OCI-LY7 (cell line): ENCODE results near the gene SLC41A3. TPM values are rescaled to one million over a fixed set of nuclear protein-coding genes. Genes with fewer than 3 reads are reported as not detected.

Source experiments
- BruUV-seq: library from RNA; stranded (reverse); fragments of 400-500 nt; replicated peaks from 2 replicates; lab custom pipeline; 2021; lab: Mats Ljungman, UMichigan
- CTCF ChIA-PET: fragments of 300-600 bp; sonication (Branson Sonifier 250); formaldehyde crosslinking; loops from one replicate; lab custom pipeline; 2022; ENCODE audit warnings: antibody characterized with exemption; ENCODE audit not compliant: unreplicated experiment; lab: Charles Lee
- POLR2A ChIA-PET: fragments of 300-600 bp; sonication (Branson Sonifier 250); formaldehyde crosslinking; loops from one replicate; lab custom pipeline; 2022; ENCODE audit warnings: antibody characterized with exemption; lab: Charles Lee
- DNase-seq: peaks from one replicate; pipeline ENCODE4 v3.0.0-alpha.2; 2015; ENCODE audit warnings: low spot score
- H2AFZ ChIP-seq: fragments of 200-600 bp; sonication (generic), shearing (Covaris generic); 2 replicates; pipeline ENCODE4 v1.6.1; 2014; ENCODE audit warnings: mild to moderate bottlenecking, antibody characterized with exemption, low read length, moderate library complexity
- H3K27ac ChIP-seq: fragments of 200-600 bp; sonication (generic); 2 replicates; pipeline ENCODE4 v1.5.1; 2014; ENCODE audit warnings: mixed run types, low read depth, mild to moderate bottlenecking, moderate library complexity, low read length, inconsistent platforms; ENCODE audit not compliant: poor library complexity, severe bottlenecking
- H3K36me3 ChIP-seq: fragments of 200-600 bp; sonication (generic); 2 replicates; pipeline ENCODE4 v1.6.1; 2014; ENCODE audit warnings: mild to moderate bottlenecking, antibody characterized with exemption, low read length, moderate library complexity, mixed read lengths; ENCODE audit not compliant: insufficient read depth
- H3K4me1 ChIP-seq: fragments of 200-600 bp; sonication (generic); 2 replicates; pipeline ENCODE4 v1.5.1; 2014; ENCODE audit warnings: mild to moderate bottlenecking, low read length; ENCODE audit not compliant: insufficient read depth, poor library complexity, severe bottlenecking
- H3K4me2 ChIP-seq: fragments of 200-600 bp; sonication (generic); 2 replicates; pipeline ENCODE4 v1.6.1; 2014; ENCODE audit warnings: mild to moderate bottlenecking, low read length
- H3K4me3 ChIP-seq: fragments of 200-600 bp; sonication (generic); 2 replicates; pipeline ENCODE4 v1.5.1; 2014; ENCODE audit warnings: mild to moderate bottlenecking, low read depth, low read length; ENCODE audit not compliant: poor library complexity, severe bottlenecking
- H3K79me2 ChIP-seq: fragments of 200-600 bp; sonication (generic); 2 replicates; pipeline ENCODE4 v1.6.1; 2016; ENCODE audit warnings: low read depth, mild to moderate bottlenecking, low read length, moderate library complexity, mixed read lengths; ENCODE audit not compliant: insufficient read depth
- H3K9me2 ChIP-seq: fragments of 200-600 bp; sonication (generic); 2 replicates; pipeline ENCODE4 v1.6.1; 2016; ENCODE audit warnings: mild to moderate bottlenecking, low read length, mixed read lengths; ENCODE audit not compliant: insufficient read depth
- H3K9me3 ChIP-seq: fragments of 200-600 bp; sonication (generic); 2 replicates; pipeline ENCODE4 v1.6.1; 2014; ENCODE audit warnings: mild to moderate bottlenecking, mixed run types, low read length, mixed read lengths
- H4K20me1 ChIP-seq: fragments of 200-600 bp; sonication (generic); 2 replicates; pipeline ENCODE4 v1.6.1; 2014; ENCODE audit warnings: mild to moderate bottlenecking, antibody characterized with exemption, low read length, moderate library complexity, mixed read lengths; ENCODE audit not compliant: insufficient read depth
- EZH2phosphoT487 ChIP-seq: fragments of 200-600 bp; sonication (generic); IDR thresholded peaks from 2 replicates; pipeline ENCODE4 v1.6.1; 2018; ENCODE audit warnings: low read depth, borderline replicate concordance, mild to moderate bottlenecking, mixed run types, antibody characterized with exemption, low read length, moderate library complexity, mixed read lengths
- intact Hi-C: fragments of 100-400 bp; cut with micrococcal nuclease; formaldehyde crosslinking; loops from one replicate; pipeline ENCODE4 v1.10.0; 2022; ENCODE audit not compliant: unreplicated experiment
- total RNA-seq, 2 experiments: library from RNA; depleted of rRNA in 1 of 2; stranded (reverse); fragments of >200 nt in 1 of 2; shearing (Covaris generic) in 1 of 2; gene quantifications; 2 replicates each; pipeline ENCODE4 v1.2.3, GENCODE V29; 2014 to 2022
- TF ChIP-seq, protein P1 (sequence below): fragments of 200-600 bp; sonication (generic); conservative IDR thresholded peaks from 2 replicates; pipeline ENCODE4 v1.5.1; 2014; ENCODE audit warnings: mild to moderate bottlenecking, antibody characterized with exemption, low read length, moderate library complexity, mixed read lengths

SLC41A3 gene
- total RNA-seq, 2 experiments from 2014 or later, result 31.9 to 35.9 TPM

DNA sequence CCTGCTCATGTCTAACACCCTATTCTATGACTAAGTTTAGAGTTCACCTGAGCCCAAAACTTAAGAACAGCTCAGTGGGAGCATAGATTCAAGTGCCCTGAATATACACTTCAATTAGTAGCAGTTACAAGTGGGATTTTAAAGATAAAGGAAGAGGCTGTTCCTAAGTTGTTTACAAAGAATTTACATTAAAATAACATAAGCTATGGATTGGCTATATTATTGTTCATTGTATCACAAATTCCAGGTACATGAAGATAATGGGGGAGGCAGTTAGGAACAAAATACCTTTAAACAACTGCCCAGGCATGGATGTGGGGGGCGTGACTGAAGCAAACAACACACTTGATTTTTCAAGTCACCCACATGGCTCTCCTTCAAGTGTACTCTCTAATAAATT is 62.2 kb downstream of the SLC41A3 start:
- H3K9me3 ChIP-seq, result no peaks in the 10 kb centered on the region
- no peaks in the 10 kb centered on the region for H3K36me3 ChIP-seq
- no peaks in the 10 kb centered on the region for H3K4me1 ChIP-seq
- no peak overlapping the region for H2AFZ ChIP-seq
- ChIA-PET CTCF (no interaction called here), POLR2A (no interaction called here)
- no peaks in the 10 kb centered on the region for H4K20me1 ChIP-seq
- H3K4me3 ChIP-seq, result no peak overlapping the region
- TF ChIP-seq, protein P1, sequence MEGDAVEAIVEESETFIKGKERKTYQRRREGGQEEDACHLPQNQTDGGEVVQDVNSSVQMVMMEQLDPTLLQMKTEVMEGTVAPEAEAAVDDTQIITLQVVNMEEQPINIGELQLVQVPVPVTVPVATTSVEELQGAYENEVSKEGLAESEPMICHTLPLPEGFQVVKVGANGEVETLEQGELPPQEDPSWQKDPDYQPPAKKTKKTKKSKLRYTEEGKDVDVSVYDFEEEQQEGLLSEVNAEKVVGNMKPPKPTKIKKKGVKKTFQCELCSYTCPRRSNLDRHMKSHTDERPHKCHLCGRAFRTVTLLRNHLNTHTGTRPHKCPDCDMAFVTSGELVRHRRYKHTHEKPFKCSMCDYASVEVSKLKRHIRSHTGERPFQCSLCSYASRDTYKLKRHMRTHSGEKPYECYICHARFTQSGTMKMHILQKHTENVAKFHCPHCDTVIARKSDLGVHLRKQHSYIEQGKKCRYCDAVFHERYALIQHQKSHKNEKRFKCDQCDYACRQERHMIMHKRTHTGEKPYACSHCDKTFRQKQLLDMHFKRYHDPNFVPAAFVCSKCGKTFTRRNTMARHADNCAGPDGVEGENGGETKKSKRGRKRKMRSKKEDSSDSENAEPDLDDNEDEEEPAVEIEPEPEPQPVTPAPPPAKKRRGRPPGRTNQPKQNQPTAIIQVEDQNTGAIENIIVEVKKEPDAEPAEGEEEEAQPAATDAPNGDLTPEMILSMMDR, result no peak
- TF ChIP-seq EZH2phosphoT487, result no peak
- no peaks in the 10 kb centered on the region for H3K79me2 ChIP-seq
- BruUV-seq, result no TSS peak
- no peak for DNase-seq
- no peak overlapping the region for H3K4me2 ChIP-seq
- no peaks in the 10 kb centered on the region for H3K9me2 ChIP-seq
- intact Hi-C loops, result no loop called here
- no peak overlapping the region for H3K27ac ChIP-seq

DNA sequence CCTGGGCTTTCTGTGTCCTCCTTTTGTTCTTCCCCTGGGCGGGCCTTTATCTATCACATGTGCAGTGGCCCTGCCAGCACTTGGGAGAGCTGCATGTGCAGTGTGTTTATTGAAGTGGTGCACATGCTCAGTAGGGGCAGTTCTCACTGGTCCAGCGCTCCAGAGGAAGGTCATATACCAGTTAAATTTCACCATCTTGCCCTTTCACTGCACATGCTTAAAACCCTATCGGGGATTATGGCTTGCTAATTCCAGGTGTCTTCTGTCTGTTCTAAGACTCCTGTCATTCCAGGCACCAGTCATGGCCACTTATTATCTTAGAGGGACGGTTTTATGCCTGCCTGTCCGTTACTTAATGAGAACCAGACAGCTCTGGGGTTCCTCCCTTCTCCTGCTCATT is 62.7 kb downstream of the SLC41A3 start:
- no peak for DNase-seq
- H4K20me1 ChIP-seq, result no peaks in the 10 kb centered on the region
- no peaks in the 10 kb centered on the region for H3K9me3 ChIP-seq
- no peaks in the 10 kb centered on the region for H3K36me3 ChIP-seq
- no peaks in the 10 kb centered on the region for H3K79me2 ChIP-seq
- ChIA-PET POLR2A (no interaction called here), CTCF (no interaction called here)
- no peaks in the 10 kb centered on the region for H3K4me1 ChIP-seq
- no peaks in the 10 kb centered on the region for H3K9me2 ChIP-seq
- no peak for TF ChIP-seq EZH2phosphoT487
- TF ChIP-seq, protein P1, result no peak
- H3K27ac ChIP-seq, result no peak overlapping the region
- H3K4me3 ChIP-seq, result no peak overlapping the region
- no peak overlapping the region for H3K4me2 ChIP-seq
- intact Hi-C loops, result no loop called here
- no TSS peak for BruUV-seq
- H2AFZ ChIP-seq, result no peak overlapping the region

DNA sequence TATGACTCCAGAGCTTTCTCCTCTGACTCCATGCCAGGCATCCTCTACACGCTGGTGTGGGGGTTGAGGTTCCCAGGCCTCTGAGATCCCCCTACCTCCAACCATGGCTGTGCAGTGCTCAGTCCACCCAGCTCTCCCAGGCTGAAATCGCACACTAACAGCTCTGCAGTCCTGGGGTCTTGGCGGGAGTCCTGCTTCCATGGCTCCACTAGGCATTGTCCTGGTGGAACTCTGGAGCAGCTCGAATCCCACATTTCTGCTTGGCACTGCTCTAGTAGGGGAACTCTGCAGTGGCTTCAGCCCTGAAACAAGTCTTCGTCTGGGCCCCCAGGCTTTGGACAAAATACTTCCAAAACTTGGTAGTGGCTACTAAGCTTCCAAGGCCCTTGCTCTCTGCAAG is 64.2 kb downstream of the SLC41A3 start:
- H3K4me2 ChIP-seq, result no peak overlapping the region
- H3K79me2 ChIP-seq, result no peaks in the 10 kb centered on the region
- ChIA-PET POLR2A (interaction anchor here (0.7 kb wide), 1 partner anchor 32 kb away, joined by 4 read pairs; no protein-coding TSS in a partner anchor), CTCF (no interaction called here)
- H4K20me1 ChIP-seq, result no peaks in the 10 kb centered on the region
- no peaks in the 10 kb centered on the region for H3K36me3 ChIP-seq
- TF ChIP-seq EZH2phosphoT487, result no peak
- TF ChIP-seq, protein P1, result no peak
- DNase-seq, result no peak
- H3K27ac ChIP-seq, result no peak overlapping the region
- H3K4me3 ChIP-seq, result no peak overlapping the region
- no peak overlapping the region for H2AFZ ChIP-seq
- no peaks in the 10 kb centered on the region for H3K4me1 ChIP-seq
- no peaks in the 10 kb centered on the region for H3K9me3 ChIP-seq
- H3K9me2 ChIP-seq, result no peaks in the 10 kb centered on the region
- BruUV-seq, result no TSS peak
- intact Hi-C loops, result no loop called here
